Activated T-helper 1 cell treated with anti-CD3 and anti-CD28 coated beads, Interleukin-12 subunit alpha, Interleukin-12 subunit beta, Interleukin-2, Interleukin-4 antibody, amounts not matched to agents 30 ng/mL and 10 ng/mL and 1 ng/mL, durations not matched to agents 14 hours and 24 hours and 36 hours (primary cell): ENCODE measurements around the gene ZNF121. TPM values are rescaled to one million over a fixed set of nuclear protein-coding genes. Genes with fewer than 3 reads are reported as not detected.

Experiments
- DNase-seq: peaks from one replicate; pipeline ENCODE4 v3.0.0; 2021; ENCODE audit warnings: low spot score
- H3K27ac Mint-ChIP-seq: one replicate; pipeline ENCODE4 v1.8.0; 2021; ENCODE audit warnings: mild to moderate bottlenecking, mixed read lengths
- H3K27me3 Mint-ChIP-seq: one replicate; pipeline ENCODE4 v1.8.0; 2022; ENCODE audit warnings: mild to moderate bottlenecking, moderate library complexity, mixed read lengths; ENCODE audit not compliant: insufficient read depth
- H3K36me3 Mint-ChIP-seq: one replicate; pipeline ENCODE4 v1.8.0; 2021; ENCODE audit warnings: low read depth, mixed read lengths
- H3K4me1 Mint-ChIP-seq: one replicate; pipeline ENCODE4 v1.8.0; 2021; ENCODE audit warnings: low read depth, mixed read lengths
- H3K4me3 Mint-ChIP-seq: one replicate; pipeline ENCODE4 v1.8.0; 2021; ENCODE audit warnings: mild to moderate bottlenecking, moderate library complexity, mixed read lengths
- H3K9me3 Mint-ChIP-seq: one replicate; pipeline ENCODE4 v1.8.0; 2021; ENCODE audit warnings: mixed read lengths
- intact Hi-C: fragments of 100-400 bp; cut with micrococcal nuclease; formaldehyde crosslinking; loops from one replicate; pipeline ENCODE4 v1.15.1; 2024
- total RNA-seq: library from RNA; stranded (reverse); gene quantifications from 2 replicates; pipeline ENCODE4 v1.2.3, GENCODE V29; 2022

Gene ZNF121
- total RNA-seq, 1 donor from 2014 or later = 63.4 TPM

- Mint-ChIP-seq H3K4me3 (no peak overlapping the region), H3K4me1 (no peaks in the 10 kb centered on the region), H3K9me3 (peaks cover 79% of the 10 kb centered on the region), H3K27ac (no peak overlapping the region), H3K27me3 (no peaks in the 10 kb centered on the region), H3K36me3 (peaks cover 29% of the 10 kb centered on the region)
- no peak for DNase-seq
- intact Hi-C loops = no loop called here
These were observed 60.3 kb downstream of the ZNF121 start for GRCh38 chr19:9523885-9524474.

Other genes with a start within 250 kb of the ZNF121 start
- gene ZNF177, start 221.5 kb downstream of the ZNF121 start, total RNA-seq = 0.18 TPM in 1 of 2 replicates, not detected in the other
- gene ZNF266, start 148.9 kb downstream of the ZNF121 start, total RNA-seq = 25.3 and 28.2 TPM in 2 replicates
- not detected in 2 replicates for gene ZNF560, start 85.9 kb downstream of the ZNF121 start, total RNA-seq
- 10.2 and 10.3 TPM in 2 replicates for gene ZNF426, start 45.9 kb downstream of the ZNF121 start, total RNA-seq
- 33.2 and 36.7 TPM in 2 replicates for gene ZNF561, start 36.7 kb upstream of the ZNF121 start, total RNA-seq
- gene ZNF562, start 90.6 kb upstream of the ZNF121 start, total RNA-seq = 13.2 and 13.8 TPM in 2 replicates
- 2.3 and 2.4 TPM in 2 replicates for gene ZNF846, start 184.2 kb upstream of the ZNF121 start, total RNA-seq
- gene FBXL12, start 234.6 kb upstream of the ZNF121 start, total RNA-seq = 19.4 and 20.7 TPM in 2 replicates
- gene UBL5, start 243.4 kb upstream of the ZNF121 start, total RNA-seq = 338 and 351 TPM in 2 replicates